ENCODE results near the gene SLC35E2B.

The SLC35E2B gene

GRCh38 chr1:1624443-1625403 lies 67.9 kb downstream of the SLC35E2B start:
- TF ChIP-seq TAF1 (IDR thresholded peaks at IDR 0.05; ENCODE audit: borderline replicate concordance, low read depth, low read length) (no peak), POLR2A (IDR thresholded peaks at IDR 0.05; ENCODE audit: low read depth, low read length) (no peak), POLR2AphosphoS5 (IDR thresholded peaks at IDR 0.05; ENCODE audit: low read depth, low read length) (no peak)
- no peak for FAIRE-seq
- DNase-seq (ENCODE audit: insufficient read length): no peak

GRCh38 chr1:1623631-1624442 lies 68.8 kb downstream of the SLC35E2B start:
- FAIRE-seq: no peak
- no peak for DNase-seq (ENCODE audit: insufficient read length)
- TF ChIP-seq TAF1 (IDR thresholded peaks at IDR 0.05; ENCODE audit: borderline replicate concordance, low read depth, low read length) (no peak; the same call in 1 of the 2 replicates), POLR2A (IDR thresholded peaks at IDR 0.05; ENCODE audit: low read depth, low read length) (no peak), POLR2AphosphoS5 (IDR thresholded peaks at IDR 0.05; ENCODE audit: low read depth, low read length) (no peak)

- DNase-seq (ENCODE audit: insufficient read length): no peak
- TF ChIP-seq POLR2AphosphoS5 (IDR thresholded peaks at IDR 0.05; ENCODE audit: low read depth, low read length): no peak
- TF ChIP-seq POLR2A (IDR thresholded peaks at IDR 0.05; ENCODE audit: low read depth, low read length): no peak
- no peak for TF ChIP-seq TAF1 (IDR thresholded peaks at IDR 0.05; ENCODE audit: borderline replicate concordance, low read depth, low read length)
- no peak for FAIRE-seq
These were observed 69.4 kb downstream of the SLC35E2B start for GRCh38 chr1:1623181-1623630.

GRCh38 chr1:1622788-1623094 lies 69.9 kb downstream of the SLC35E2B start:
- TF ChIP-seq POLR2A (IDR thresholded peaks at IDR 0.05; ENCODE audit: low read depth, low read length) (no peak), POLR2AphosphoS5 (IDR thresholded peaks at IDR 0.05; ENCODE audit: low read depth, low read length) (no peak), TAF1 (IDR thresholded peaks at IDR 0.05; ENCODE audit: borderline replicate concordance, low read depth, low read length) (no peak)
- FAIRE-seq (no peak), DNase-seq (ENCODE audit: insufficient read length) (no peak)

GRCh38 chr1:1622010-1622787 lies 70.4 kb downstream of the SLC35E2B start:
- FAIRE-seq (no peak), DNase-seq (ENCODE audit: insufficient read length) (no peak)
- TF ChIP-seq POLR2AphosphoS5 (IDR thresholded peaks at IDR 0.05; ENCODE audit: low read depth, low read length): no peak
- TF ChIP-seq TAF1 (IDR thresholded peaks at IDR 0.05; ENCODE audit: borderline replicate concordance, low read depth, low read length): no peak
- no peak for TF ChIP-seq POLR2A (IDR thresholded peaks at IDR 0.05; ENCODE audit: low read depth, low read length)

- TF ChIP-seq TAF1 (IDR thresholded peaks at IDR 0.05; ENCODE audit: borderline replicate concordance, low read depth, low read length): no peak
- no peak for TF ChIP-seq POLR2A (IDR thresholded peaks at IDR 0.05; ENCODE audit: low read depth, low read length)
- TF ChIP-seq POLR2AphosphoS5 (IDR thresholded peaks at IDR 0.05; ENCODE audit: low read depth, low read length): no peak
- FAIRE-seq: no peak
- no peak for DNase-seq (ENCODE audit: insufficient read length)
These were observed 71.2 kb downstream of the SLC35E2B start for GRCh38 chr1:1621173-1622009.

- no peak for DNase-seq (ENCODE audit: insufficient read length)
- FAIRE-seq: no peak
- no peak for TF ChIP-seq POLR2A (IDR thresholded peaks at IDR 0.05; ENCODE audit: low read depth, low read length)
- no peak for TF ChIP-seq TAF1 (IDR thresholded peaks at IDR 0.05; ENCODE audit: borderline replicate concordance, low read depth, low read length)
- TF ChIP-seq POLR2AphosphoS5 (IDR thresholded peaks at IDR 0.05; ENCODE audit: low read depth, low read length): no peak
These were observed 72.0 kb downstream of the SLC35E2B start for GRCh38 chr1:1620433-1621139.

- no peak for DNase-seq (ENCODE audit: insufficient read length)
- TF ChIP-seq TAF1 (IDR thresholded peaks at IDR 0.05; ENCODE audit: borderline replicate concordance, low read depth, low read length) (no peak), POLR2AphosphoS5 (IDR thresholded peaks at IDR 0.05; ENCODE audit: low read depth, low read length) (no peak), POLR2A (IDR thresholded peaks at IDR 0.05; ENCODE audit: low read depth, low read length) (no peak)
- FAIRE-seq: no peak
These were observed 72.7 kb downstream of the SLC35E2B start for GRCh38 chr1:1619917-1620361.

GRCh38 chr1:1618396-1619068 lies 74.1 kb downstream of the SLC35E2B start:
- FAIRE-seq (no peak), DNase-seq (ENCODE audit: insufficient read length) (no peak)
- TF ChIP-seq TAF1 (IDR thresholded peaks at IDR 0.05; ENCODE audit: borderline replicate concordance, low read depth, low read length) (no peak), POLR2A (IDR thresholded peaks at IDR 0.05; ENCODE audit: low read depth, low read length) (no peak), POLR2AphosphoS5 (IDR thresholded peaks at IDR 0.05; ENCODE audit: low read depth, low read length) (no peak)

All from GM12892 (cell line).